K562 (cell line): ENCODE measurements around the gene ERRFI1. TPM values are rescaled to one million over a fixed set of nuclear protein-coding genes. Genes with fewer than 3 reads are reported as not detected.

Experiments used
- ATAC-seq: fragments of 200-7000 bp; cut with Tn5 transposase; 3 replicates; pipeline ENCODE4 v1.9.1; 2020; ENCODE audit warnings: moderate library complexity
- BruUV-seq: library from RNA; stranded (reverse); fragments of 400-500 nt; replicated peaks from 2 replicates; lab custom pipeline; 2021; lab: Mats Ljungman, UMichigan
- CTCF ChIA-PET: fragments of 300-600 bp; formaldehyde crosslinking; extraction: SDS; loops from one replicate; lab custom pipeline; 2021; ENCODE audit warnings: low intra/inter-chr PET ratio; lab: Yijun Ruan, JAX
- POLR2A ChIA-PET: fragments of 300-600, 350-650 bp; sonication (Branson Sonifier 250); formaldehyde crosslinking; extraction: SDS; loops from one replicate; lab custom pipeline; 2021; ENCODE audit warnings: antibody characterized with exemption, inconsistent platforms; lab: Yijun Ruan, JAX
- DNase-seq, 4 experiments: peaks; one replicate each; pipeline versions ENCODE4 v3.0.0 to v3.0.0-alpha.2; 2011 to 2018; ENCODE audit warnings: low spot score in 3 of 4, mixed read lengths in 3 of 4; ENCODE audit errors: extremely low read depth in 1 of 4
- FAIRE-seq: peaks from 2 replicates; lab custom pipeline; 2011; peaks lifted over from hg19 to GRCh38; lab: Jason Lieb, UNC
- H2AFZ ChIP-seq: 2 replicates; pipeline ENCODE4 v1.6.0; 2011; ENCODE audit warnings: low read depth, low read length, control low read depth, inconsistent platforms
- H3K27ac ChIP-seq: fragments of 200-600 bp; 3 replicates; pipeline ENCODE4 v1.8.0; 2011; ENCODE audit warnings: low read depth, mild to moderate bottlenecking, control low read depth, inconsistent platforms, low read length, moderate library complexity, mixed read lengths; ENCODE audit errors: extremely low read depth
- H3K27me3 ChIP-seq, 2 experiments: fragments of 300-600 bp in 1 of 2; 2 replicates in 1 of 2; 3 replicates in 1 of 2; pipeline versions ENCODE4 v1.6.0 to v1.8.0; 2011; ENCODE audit warnings: inconsistent platforms in 2 of 2, low read length in 2 of 2, mild to moderate bottlenecking in 1 of 2, mixed read lengths in 1 of 2, moderate library complexity in 1 of 2; ENCODE audit not compliant: control insufficient read depth in 2 of 2, insufficient read depth in 2 of 2
- H3K36me3 ChIP-seq: fragments of 300-600 bp; 3 replicates; pipeline ENCODE4 v1.8.0; 2011; ENCODE audit warnings: mild to moderate bottlenecking, low read length, inconsistent platforms; ENCODE audit not compliant: control insufficient read depth, insufficient read depth
- H3K4me1 ChIP-seq, 2 experiments: fragments of 200-600 bp in 1 of 2; replicated peaks in 1 of 2; 2 replicates in 1 of 2; 3 replicates in 1 of 2; pipeline versions ENCODE4 v1.5.1 to v1.8.0; 2011; ENCODE audit warnings: inconsistent platforms in 2 of 2, low read length in 2 of 2, mild to moderate bottlenecking in 1 of 2, mixed read lengths in 1 of 2, moderate library complexity in 1 of 2; ENCODE audit not compliant: control insufficient read depth in 2 of 2, insufficient read depth in 2 of 2
- H3K4me2 ChIP-seq: 2 replicates; pipeline ENCODE4 v1.6.1; 2011; ENCODE audit warnings: low read length, control low read depth, inconsistent platforms, mixed read lengths; ENCODE audit not compliant: insufficient read depth
- H3K4me3 ChIP-seq: fragments of 200-600 bp; sonication (generic), shearing (Covaris generic); 2 replicates; pipeline ENCODE4 v1.5.1; 2016; ENCODE audit warnings: control low read depth, inconsistent platforms
- H3K79me2 ChIP-seq: fragments of 200-600 bp; 3 replicates; pipeline ENCODE4 v1.8.0; 2011; ENCODE audit warnings: low read length, inconsistent platforms; ENCODE audit not compliant: control insufficient read depth, insufficient read depth
- H3K9ac ChIP-seq, 2 experiments: 2 replicates each; pipeline versions ENCODE4 v1.6.0 to v1.6.1; 2011; ENCODE audit warnings: low read depth in 2 of 2, low read length in 2 of 2, control low read depth in 1 of 2, inconsistent platforms in 1 of 2, mild to moderate bottlenecking in 1 of 2, mixed read lengths in 1 of 2; ENCODE audit not compliant: insufficient read depth in 1 of 2
- H3K9me1 ChIP-seq: one replicate; pipeline ENCODE4 v1.6.0; 2011; ENCODE audit warnings: inconsistent platforms, mild to moderate bottlenecking, low read length, moderate library complexity; ENCODE audit not compliant: control insufficient read depth, insufficient read depth
- H3K9me3 ChIP-seq: replicated peaks from 2 replicates; pipeline ENCODE4 v1.5.1; 2011; ENCODE audit warnings: low read depth, low read length, inconsistent platforms; ENCODE audit not compliant: control insufficient read depth, insufficient read depth
- H4K20me1 ChIP-seq: replicated peaks from 2 replicates; pipeline ENCODE4 v1.6.1; 2011; ENCODE audit warnings: low read length, inconsistent platforms, mixed read lengths; ENCODE audit not compliant: control insufficient read depth, insufficient read depth
- BCLAF1 ChIP-seq, 2 experiments: fragments of 450-650 bp in 1 of 2; IDR thresholded peaks; 2 replicates each; pipeline ENCODE4 v1.6.1; 2011 to 2017; ENCODE audit warnings: low read depth in 2 of 2, antibody characterized with exemption in 1 of 2, borderline replicate concordance in 1 of 2, low read length in 1 of 2, mild to moderate bottlenecking in 1 of 2, mixed read lengths in 1 of 2; ENCODE audit not compliant: control insufficient read depth in 1 of 2
- FOXA3 ChIP-seq, 2 experiments: fragments of 450-650 bp in 1 of 2; sonication (generic) in 1 of 2; formaldehyde crosslinking; IDR thresholded peaks in 1 of 2; conservative IDR thresholded peaks in 1 of 2; 2 replicates each; pipeline versions ENCODE4 v1.4.0 to v1.8.0; 2020 to 2022; ENCODE audit warnings: mild to moderate bottlenecking in 2 of 2, missing genetic modification reagents in 1 of 2
- NFIC ChIP-seq: fragments of 450-650 bp; IDR thresholded peaks from 2 replicates; pipeline ENCODE4 v1.6.1; 2017; ENCODE audit warnings: mild to moderate bottlenecking, inconsistent platforms
- PHF21A ChIP-seq: fragments of 450-650 bp; IDR thresholded peaks from 2 replicates; pipeline ENCODE4 v1.6.1; 2017; ENCODE audit warnings: low read depth, borderline replicate concordance
- POLR2H ChIP-seq: IDR thresholded peaks from 2 replicates; pipeline ENCODE4 v1.6.1; 2016; ENCODE audit warnings: missing genetic modification characterization, low read depth, mild to moderate bottlenecking, control low read depth, missing compliant biosample characterization, moderate library complexity
- SAP30 ChIP-seq: fragments of 200-600 bp; sonication (generic); IDR thresholded peaks from 2 replicates; pipeline ENCODE4 v1.6.1; 2012; ENCODE audit warnings: borderline replicate concordance, low read depth, mild to moderate bottlenecking, moderate library complexity, low read length, control low read depth, inconsistent platforms; ENCODE audit not compliant: insufficient read depth, poor library complexity, severe bottlenecking
- ZFP36 ChIP-seq: fragments of 150-350 bp; IDR thresholded peaks from 2 replicates; pipeline ENCODE4 v1.6.1; 2018; ENCODE audit warnings: low read length, low read depth; ENCODE audit not compliant: partially characterized antibody
- WGBS: fragments of 100-300 bp; shearing (Covaris generic); methylation state at CpG from one replicate; pipeline ENCODE4 v1.1.6; 2016; ENCODE audit warnings: low coverage, mixed read lengths; ENCODE audit not compliant: insufficient coverage; ENCODE audit errors: missing lambda C conversion rate; 5-methylcytosine and 5-hydroxymethylcytosine counted together
- in situ Hi-C: fragments of 300-500 bp; cut with MboI; formaldehyde crosslinking; loops from 4 replicates; pipeline ENCODE4 v1.15.0; 2018; ENCODE audit warnings: inconsistent platforms, mixed read lengths
- intact Hi-C: fragments of 100-400 bp; cut with micrococcal nuclease; formaldehyde crosslinking; loops from 2 replicates; pipeline ENCODE4 v1.14.2; 2022
- polyA plus RNA-seq, 8 experiments: library from polyadenylated mRNA; depleted of rRNA in 4 of 8; stranded (reverse) in 5 of 8; unstranded in 3 of 8; fragments of >200 nt; fragmentation: Nextera tagmentation in 2 of 8; fragmentation: Illumina TruSeq in 1 of 8; extraction: Ambion mirVana in 2 of 8; extraction: Trizol in 1 of 8; gene quantifications; 2 replicates each; pipeline versions ENCODE4 v1.2.1 to v1.2.3, GENCODE V29; 2011 to 2014; ENCODE audit warnings: inconsistent platforms in 1 of 8, missing spikeins in 1 of 8
- total RNA-seq, 7 experiments: library from RNA; depleted of rRNA in 6 of 7; stranded (reverse); fragments of >200 nt in 6 of 7; fragmentation: Illumina TruSeq in 2 of 7; extraction: Trizol in 2 of 7; gene quantifications; 2 replicates each; pipeline versions ENCODE4 v1.2.1 to v1.2.3, GENCODE V29; 2011 to 2021; ENCODE audit warnings: low replicate concordance in 1 of 7
- TF ChIP-seq, protein P1 (sequence below), 3 experiments: IDR thresholded peaks in 2 of 3; conservative IDR thresholded peaks in 1 of 3; 2 replicates each; pipeline ENCODE4 v1.5.1; 2011 to 2012; ENCODE audit warnings: low read length in 3 of 3, mild to moderate bottlenecking in 3 of 3, control low read depth in 2 of 3, improper control_type of control experiment in 1 of 3, inconsistent platforms in 1 of 3, low read depth in 1 of 3, mixed read lengths in 1 of 3, moderate library complexity in 1 of 3; ENCODE audit not compliant: insufficient read depth in 2 of 3
- TF ChIP-seq, protein P2 (sequence below), 2 experiments: fragments of 450-650 bp; IDR thresholded peaks; 2 replicates each; pipeline ENCODE4 v1.6.1; 2016

ERRFI1 gene
- total and polyA plus RNA-seq, 9 of the 15 experiments (the other 6 are each of a cell fraction or from before 2014, with no cell fraction given) = 0.67 to 4.4 (median 1.1) TPM

GRCh38 chr1:7975212-7975865, 50.8 kb downstream of the ERRFI1 start (continued):
- TF ChIP-seq, protein P1, sequence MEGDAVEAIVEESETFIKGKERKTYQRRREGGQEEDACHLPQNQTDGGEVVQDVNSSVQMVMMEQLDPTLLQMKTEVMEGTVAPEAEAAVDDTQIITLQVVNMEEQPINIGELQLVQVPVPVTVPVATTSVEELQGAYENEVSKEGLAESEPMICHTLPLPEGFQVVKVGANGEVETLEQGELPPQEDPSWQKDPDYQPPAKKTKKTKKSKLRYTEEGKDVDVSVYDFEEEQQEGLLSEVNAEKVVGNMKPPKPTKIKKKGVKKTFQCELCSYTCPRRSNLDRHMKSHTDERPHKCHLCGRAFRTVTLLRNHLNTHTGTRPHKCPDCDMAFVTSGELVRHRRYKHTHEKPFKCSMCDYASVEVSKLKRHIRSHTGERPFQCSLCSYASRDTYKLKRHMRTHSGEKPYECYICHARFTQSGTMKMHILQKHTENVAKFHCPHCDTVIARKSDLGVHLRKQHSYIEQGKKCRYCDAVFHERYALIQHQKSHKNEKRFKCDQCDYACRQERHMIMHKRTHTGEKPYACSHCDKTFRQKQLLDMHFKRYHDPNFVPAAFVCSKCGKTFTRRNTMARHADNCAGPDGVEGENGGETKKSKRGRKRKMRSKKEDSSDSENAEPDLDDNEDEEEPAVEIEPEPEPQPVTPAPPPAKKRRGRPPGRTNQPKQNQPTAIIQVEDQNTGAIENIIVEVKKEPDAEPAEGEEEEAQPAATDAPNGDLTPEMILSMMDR (IDR thresholded peaks at IDR 0.05 in 2 of 3, conservative IDR thresholded peaks at IDR 0.05 in 1 of 3; ENCODE audit: insufficient read depth in 2 of 3, low read depth in 1 of 3, low read length in 3 of 3) = peak; percentile 98 to 100 (median 99)
- TF ChIP-seq PHF21A = no peak
- TF ChIP-seq POLR2H (tag) = no peak
- no peak for TF ChIP-seq SAP30
- 0 out of 4 replicates have a peak, but pooled peaks of 1 of the 2 experiments have one; percentile 41 for TF ChIP-seq FOXA3 (CRISPR knock-in tag; conservative IDR thresholded peaks at IDR 0.05 in 1 of 2, IDR thresholded peaks at IDR 0.05 in 1 of 2)
- peak; percentile 42 for TF ChIP-seq NFIC
- TF ChIP-seq ZFP36 = peak; percentile 55

DNA sequence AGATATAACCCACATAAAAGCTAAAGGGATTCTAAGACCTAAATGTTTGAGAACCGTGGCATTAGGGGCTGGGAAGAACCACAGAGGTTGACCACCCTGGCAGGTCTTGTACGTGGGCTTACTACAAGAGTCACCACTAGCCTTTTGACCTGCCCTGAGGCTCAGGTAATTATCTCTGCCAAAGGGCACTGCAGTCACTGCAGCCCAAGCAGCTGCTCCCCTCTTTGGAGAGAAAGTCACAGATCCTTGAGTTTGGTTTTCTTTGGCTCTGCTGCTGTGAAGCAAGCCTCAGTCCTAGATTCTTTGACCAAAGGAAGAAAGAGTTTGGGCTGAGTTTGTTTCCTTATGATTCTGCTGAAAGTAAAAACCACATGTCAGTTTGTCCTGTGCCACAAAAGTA, 53.0 kb downstream of the ERRFI1 start:
- no peak for DNase-seq
- no peak for TF ChIP-seq BCLAF1 (IDR thresholded peaks at IDR 0.05; ENCODE audit: borderline replicate concordance in 1 of 2, control insufficient read depth in 1 of 2, low read depth in 2 of 2, low read length in 1 of 2)
- TF ChIP-seq, protein P2, sequence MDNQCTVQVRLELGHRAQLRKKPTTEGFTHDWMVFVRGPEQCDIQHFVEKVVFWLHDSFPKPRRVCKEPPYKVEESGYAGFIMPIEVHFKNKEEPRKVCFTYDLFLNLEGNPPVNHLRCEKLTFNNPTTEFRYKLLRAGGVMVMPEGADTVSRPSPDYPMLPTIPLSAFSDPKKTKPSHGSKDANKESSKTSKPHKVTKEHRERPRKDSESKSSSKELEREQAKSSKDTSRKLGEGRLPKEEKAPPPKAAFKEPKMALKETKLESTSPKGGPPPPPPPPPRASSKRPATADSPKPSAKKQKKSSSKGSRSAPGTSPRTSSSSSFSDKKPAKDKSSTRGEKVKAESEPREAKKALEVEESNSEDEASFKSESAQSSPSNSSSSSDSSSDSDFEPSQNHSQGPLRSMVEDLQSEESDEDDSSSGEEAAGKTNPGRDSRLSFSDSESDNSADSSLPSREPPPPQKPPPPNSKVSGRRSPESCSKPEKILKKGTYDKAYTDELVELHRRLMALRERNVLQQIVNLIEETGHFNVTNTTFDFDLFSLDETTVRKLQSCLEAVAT (IDR thresholded peaks at IDR 0.05) = no peak

More for the DNA sequence above, 53.0 kb downstream of the ERRFI1 start:
- Histone ChIP-seq H3K4me2 (no peak overlapping the region), H3K36me3 (peaks cover 76% of the 10 kb centered on the region), H4K20me1 (peaks cover 9% of the 10 kb centered on the region; the same call in 1 of the 2 replicates), H3K27ac (no peak overlapping the region), H3K9me1 (no peaks in the 10 kb centered on the region), H3K9ac (no peak overlapping the region), H2AFZ (no peak overlapping the region), H3K79me2 (peaks cover 23% of the 10 kb centered on the region), H3K27me3 (no peaks in the 10 kb centered on the region), H3K4me1 (no peaks in the 10 kb centered on the region), H3K4me3 (no peak overlapping the region), H3K9me3 (no peaks in the 10 kb centered on the region)
- ATAC-seq (no peak), FAIRE-seq (no peak)
- ChIA-PET POLR2A (interaction anchor here (0.6 to 2.5 kb wide), 3 partner anchors 9 to 14 kb away, joined by 3 to 6 read pairs (median 3); partner anchors contain the start of gene PARK7), CTCF (no interaction called here)
- WGBS = 92% methylated on average over 2 of the region's 2 CpGs
- in situ Hi-C loops (no loop called here), intact Hi-C loops (no loop called here)
- no TSS peak for BruUV-seq
